DND-41 (cell line): ENCODE data around the gene CCNY.

Source experiments
- EZH2 ChIP-seq: IDR thresholded peaks from 3 replicates; pipeline ENCODE4 v1.6.1; 2012; ENCODE audit warnings: borderline replicate concordance, low read depth, mild to moderate bottlenecking, moderate library complexity, low read length, inconsistent platforms; ENCODE audit not compliant: severe bottlenecking
- TF ChIP-seq, protein P1 (sequence below): IDR thresholded peaks from 2 replicates; pipeline ENCODE4 v1.5.1; 2012; ENCODE audit warnings: borderline replicate concordance, low read length, moderate library complexity, mild to moderate bottlenecking; ENCODE audit not compliant: poor library complexity, severe bottlenecking; ENCODE audit errors: extremely low read depth

DNA sequence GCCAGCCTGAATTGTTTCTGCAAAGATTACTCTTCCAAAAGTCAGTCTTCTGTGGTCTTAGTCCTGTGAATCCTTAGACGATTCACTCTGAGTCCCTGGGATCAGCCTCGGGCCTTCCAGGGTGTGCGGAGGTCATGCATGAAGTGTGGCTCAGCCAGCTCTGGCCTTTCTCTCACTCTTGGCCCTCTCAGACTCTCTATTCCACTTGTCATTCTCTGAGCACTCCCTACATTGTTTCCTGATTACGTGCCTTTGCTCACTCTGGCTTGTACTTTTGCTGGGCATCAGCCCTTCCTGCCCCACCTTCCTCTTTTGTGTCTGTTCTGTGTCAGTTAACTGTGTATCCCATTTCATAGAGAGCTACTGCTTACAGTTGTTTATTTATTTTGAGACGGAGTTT lies 36.0 kb downstream of the CCNY start:
- TF ChIP-seq, protein P1, sequence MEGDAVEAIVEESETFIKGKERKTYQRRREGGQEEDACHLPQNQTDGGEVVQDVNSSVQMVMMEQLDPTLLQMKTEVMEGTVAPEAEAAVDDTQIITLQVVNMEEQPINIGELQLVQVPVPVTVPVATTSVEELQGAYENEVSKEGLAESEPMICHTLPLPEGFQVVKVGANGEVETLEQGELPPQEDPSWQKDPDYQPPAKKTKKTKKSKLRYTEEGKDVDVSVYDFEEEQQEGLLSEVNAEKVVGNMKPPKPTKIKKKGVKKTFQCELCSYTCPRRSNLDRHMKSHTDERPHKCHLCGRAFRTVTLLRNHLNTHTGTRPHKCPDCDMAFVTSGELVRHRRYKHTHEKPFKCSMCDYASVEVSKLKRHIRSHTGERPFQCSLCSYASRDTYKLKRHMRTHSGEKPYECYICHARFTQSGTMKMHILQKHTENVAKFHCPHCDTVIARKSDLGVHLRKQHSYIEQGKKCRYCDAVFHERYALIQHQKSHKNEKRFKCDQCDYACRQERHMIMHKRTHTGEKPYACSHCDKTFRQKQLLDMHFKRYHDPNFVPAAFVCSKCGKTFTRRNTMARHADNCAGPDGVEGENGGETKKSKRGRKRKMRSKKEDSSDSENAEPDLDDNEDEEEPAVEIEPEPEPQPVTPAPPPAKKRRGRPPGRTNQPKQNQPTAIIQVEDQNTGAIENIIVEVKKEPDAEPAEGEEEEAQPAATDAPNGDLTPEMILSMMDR = no peak
- TF ChIP-seq EZH2 = no peak
